Type B pancreatic cell (in vitro differentiated cells): ENCODE results near the gene MSH3. TPM values are rescaled to one million over a fixed set of nuclear protein-coding genes. Genes with fewer than 3 reads are reported as not detected.

Experiments
- DNase-seq: peaks from one replicate; pipeline ENCODE4 v3.0.0; 2021; ENCODE audit warnings: mixed read lengths; ENCODE audit not compliant: unreplicated experiment; ENCODE audit errors: extremely low spot score
- H3K27ac Mint-ChIP-seq: 2 replicates; pipeline ENCODE4 v1.8.0; 2021; ENCODE audit warnings: mild to moderate bottlenecking, mixed read lengths
- H3K27me3 Mint-ChIP-seq: 2 replicates; pipeline ENCODE4 v1.8.0; 2021; ENCODE audit warnings: mixed read lengths
- H3K36me3 Mint-ChIP-seq: 2 replicates; pipeline ENCODE4 v1.8.0; 2021; ENCODE audit warnings: mixed read lengths
- H3K4me1 Mint-ChIP-seq: one replicate; pipeline ENCODE4 v1.8.0; 2021; ENCODE audit warnings: mixed read lengths; ENCODE audit not compliant: unreplicated experiment
- H3K4me3 Mint-ChIP-seq: 2 replicates; pipeline ENCODE4 v1.8.0; 2021; ENCODE audit warnings: mild to moderate bottlenecking, mixed read lengths
- H3K9me3 Mint-ChIP-seq: 2 replicates; pipeline ENCODE4 v1.8.0; 2021; ENCODE audit warnings: mixed read lengths
- CTCF ChIP-seq: fragments of 200-600 bp; sonication (generic); conservative IDR thresholded peaks from 2 replicates; pipeline ENCODE4 v1.5.0; 2021; ENCODE audit warnings: antibody characterized with exemption, mild to moderate bottlenecking
- total RNA-seq: library from RNA; stranded (reverse); gene quantifications from 2 replicates; pipeline ENCODE4 v1.2.1, GENCODE V29; 2021; ENCODE audit warnings: low replicate concordance

The MSH3 gene
- total RNA-seq, 1 donor from 2014 or later: 13.9 TPM

GRCh38 chr5:80764786-80765185 is 110.3 kb downstream of the MSH3 start:
- Mint-ChIP-seq H3K9me3 (no peaks in the 10 kb centered on the region), H3K4me1 (no peaks in the 10 kb centered on the region), H3K27me3 (no peaks in the 10 kb centered on the region), H3K4me3 (no peak overlapping the region), H3K36me3 (peaks cover 16% of the 10 kb centered on the region), H3K27ac (no peak overlapping the region)
- TF ChIP-seq CTCF: no peak
- no peak for DNase-seq

- Mint-ChIP-seq H3K4me3 (no peak overlapping the region), H3K9me3 (no peaks in the 10 kb centered on the region), H3K4me1 (no peaks in the 10 kb centered on the region), H3K36me3 (peaks cover 8% of the 10 kb centered on the region), H3K27ac (no peak overlapping the region), H3K27me3 (no peaks in the 10 kb centered on the region)
- TF ChIP-seq CTCF: no peak
- no peak for DNase-seq
Measured at GRCh38 chr5:80777347-80778287, 123.2 kb downstream of the MSH3 start.

- no peak overlapping the region for H3K4me3 Mint-ChIP-seq
- no peak overlapping the region for H3K27ac Mint-ChIP-seq
- H3K9me3 Mint-ChIP-seq: no peaks in the 10 kb centered on the region
- H3K4me1 Mint-ChIP-seq: no peaks in the 10 kb centered on the region
- no peak for TF ChIP-seq CTCF
- no peak for DNase-seq
- no peaks in the 10 kb centered on the region for H3K27me3 Mint-ChIP-seq
- no peaks in the 10 kb centered on the region for H3K36me3 Mint-ChIP-seq
Measured at GRCh38 chr5:80780024-80780423, 125.6 kb downstream of the MSH3 start.

- Mint-ChIP-seq H3K27me3 (no peaks in the 10 kb centered on the region), H3K4me3 (no peak overlapping the region), H3K9me3 (no peaks in the 10 kb centered on the region), H3K36me3 (no peaks in the 10 kb centered on the region), H3K4me1 (no peaks in the 10 kb centered on the region), H3K27ac (no peak overlapping the region)
- no peak for DNase-seq
- no peak for TF ChIP-seq CTCF
Measured at GRCh38 chr5:80780761-80781285, 126.4 kb downstream of the MSH3 start.

- Mint-ChIP-seq H3K27ac (no peak overlapping the region), H3K36me3 (no peaks in the 10 kb centered on the region), H3K27me3 (no peaks in the 10 kb centered on the region), H3K4me1 (no peaks in the 10 kb centered on the region), H3K9me3 (no peaks in the 10 kb centered on the region), H3K4me3 (no peak overlapping the region)
- no peak for TF ChIP-seq CTCF
- DNase-seq: no peak
Measured at GRCh38 chr5:80781356-80781755, 126.9 kb downstream of the MSH3 start.
